Psoas muscle (tissue), 8 donors: ENCODE measurements around the gene COL10A1. TPM values are rescaled to one million over a fixed set of nuclear protein-coding genes. Genes with fewer than 3 reads are reported as not detected.

ENCODE experiments used
- ATAC-seq, 4 donors: fragments of 200-7000 bp; cut with Tn5 transposase; one replicate each; pipeline ENCODE4 v1.9.1; 2020; ENCODE audit warnings: moderate library complexity in 3 of 4, mild to moderate bottlenecking in 2 of 4
- DNase-seq, 2 donors: peaks; one replicate each; pipeline ENCODE4 v3.0.0-alpha.2; 2020
- H3K27ac ChIP-seq: fragments of 200-600 bp; one replicate; pipeline ENCODE4 v1.8.0; 2022
- H3K27me3 ChIP-seq, 3 donors: fragments of 200-600 bp in 1 of 3; one replicate each; pipeline versions ENCODE4 v1.6.1 to v1.8.0; 2013 to 2022; ENCODE audit warnings: low read length in 2 of 3, mild to moderate bottlenecking in 2 of 3, moderate library complexity in 1 of 3; ENCODE audit not compliant: insufficient read depth in 3 of 3
- H3K36me3 ChIP-seq, 2 donors: fragments of 200-600 bp in 1 of 2; one replicate each; pipeline versions ENCODE4 v1.6.1 to v1.8.0; 2013 to 2022; ENCODE audit warnings: low read depth in 1 of 2, mild to moderate bottlenecking in 1 of 2, moderate library complexity in 1 of 2; ENCODE audit not compliant: insufficient read depth in 1 of 2
- H3K4me1 ChIP-seq: fragments of 200-600 bp; one replicate; pipeline ENCODE4 v1.8.0; 2022
- H3K4me3 ChIP-seq: fragments of 200-600 bp; one replicate; pipeline ENCODE4 v1.8.0; 2022; ENCODE audit warnings: mild to moderate bottlenecking
- H3K9me3 ChIP-seq: fragments of 200-600 bp; one replicate; pipeline ENCODE4 v1.8.0; 2022
- WGBS, 3 donors: extraction: QIAGEN DNeasy Blood & Tissue Kit; methylation state at CpG; one replicate each; pipeline versions ENCODE4 v1.1.6 to v1.1.7; 2013; 5-methylcytosine and 5-hydroxymethylcytosine counted together
- intact Hi-C, 2 donors: fragments of 100-400 bp; cut with DNase I; formaldehyde crosslinking; loops; one replicate each; pipeline versions ENCODE4 v1.11.0 to v1.14.2; 2022
- polyA plus RNA-seq, 3 donors: library from polyadenylated mRNA; stranded (reverse); fragments of 200-250 nt; gene quantifications; one replicate each; pipeline ENCODE4 v1.2.3, GENCODE V29; 2013
- total RNA-seq, 4 donors: library from RNA; stranded (reverse); fragmentation: NEBNext Ultra II Directional in 2 of 4; extraction: Animal tissue kit (Norgen Biotek cat#: 25700) in 2 of 4; gene quantifications; one replicate each; pipeline versions ENCODE4 v1.2.1 to v1.2.4, GENCODE V29; 2021 to 2023
- TF ChIP-seq, protein P1 (sequence below): fragments of 200-600 bp; IDR thresholded peaks from one replicate; pipeline ENCODE4 v1.8.0; 2022; ENCODE audit warnings: antibody characterized with exemption
- donor health status: healthy with polysubstance abuse.
- donor health status: DM: no; HTN: no; CAD: no; lungs with moderate emphysema.
- donor health status: Bipolar disorder and iron deficiency.
- donor health status: healthy.
- donor health status: DM: yes; HTN: yes; CAD: no.
- donor health status: DM: no; HTN: no; CAD: no.
- donor health status: DM: no; HTN: no; CAD: no.
- donor health status: DM: yes; HTN: yes; CAD: no.

Gene COL10A1
- total and polyA plus RNA-seq, 7 donors, result 0.08 to 0.41 TPM; not detected in 5

- Histone ChIP-seq H3K4me3 (no peak overlapping the region), H3K27ac (peak overlapping the region; percentile 78), H3K4me1 (peaks cover 15% of the 10 kb centered on the region), H3K36me3 (no peaks in the 10 kb centered on the region), H3K27me3 (no peaks in the 10 kb centered on the region), H3K9me3 (no peaks in the 10 kb centered on the region)
- ATAC-seq (peak; percentile 77 to 93 (median 89)), DNase-seq (no peak)
- WGBS, 3 donors, result 79 to 93% (median 89%) methylated on average over 2 of the region's 2 CpGs
- intact Hi-C loops, result loop anchor here in 1 of 2 donors (1.0 kb wide), 1 partner anchor 40 kb away; no protein-coding TSS in a partner anchor
- TF ChIP-seq, protein P1, sequence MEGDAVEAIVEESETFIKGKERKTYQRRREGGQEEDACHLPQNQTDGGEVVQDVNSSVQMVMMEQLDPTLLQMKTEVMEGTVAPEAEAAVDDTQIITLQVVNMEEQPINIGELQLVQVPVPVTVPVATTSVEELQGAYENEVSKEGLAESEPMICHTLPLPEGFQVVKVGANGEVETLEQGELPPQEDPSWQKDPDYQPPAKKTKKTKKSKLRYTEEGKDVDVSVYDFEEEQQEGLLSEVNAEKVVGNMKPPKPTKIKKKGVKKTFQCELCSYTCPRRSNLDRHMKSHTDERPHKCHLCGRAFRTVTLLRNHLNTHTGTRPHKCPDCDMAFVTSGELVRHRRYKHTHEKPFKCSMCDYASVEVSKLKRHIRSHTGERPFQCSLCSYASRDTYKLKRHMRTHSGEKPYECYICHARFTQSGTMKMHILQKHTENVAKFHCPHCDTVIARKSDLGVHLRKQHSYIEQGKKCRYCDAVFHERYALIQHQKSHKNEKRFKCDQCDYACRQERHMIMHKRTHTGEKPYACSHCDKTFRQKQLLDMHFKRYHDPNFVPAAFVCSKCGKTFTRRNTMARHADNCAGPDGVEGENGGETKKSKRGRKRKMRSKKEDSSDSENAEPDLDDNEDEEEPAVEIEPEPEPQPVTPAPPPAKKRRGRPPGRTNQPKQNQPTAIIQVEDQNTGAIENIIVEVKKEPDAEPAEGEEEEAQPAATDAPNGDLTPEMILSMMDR, result no peak
Observed at GRCh38 chr6:116074732-116075390, 51.1 kb downstream of the COL10A1 start.

DNA sequence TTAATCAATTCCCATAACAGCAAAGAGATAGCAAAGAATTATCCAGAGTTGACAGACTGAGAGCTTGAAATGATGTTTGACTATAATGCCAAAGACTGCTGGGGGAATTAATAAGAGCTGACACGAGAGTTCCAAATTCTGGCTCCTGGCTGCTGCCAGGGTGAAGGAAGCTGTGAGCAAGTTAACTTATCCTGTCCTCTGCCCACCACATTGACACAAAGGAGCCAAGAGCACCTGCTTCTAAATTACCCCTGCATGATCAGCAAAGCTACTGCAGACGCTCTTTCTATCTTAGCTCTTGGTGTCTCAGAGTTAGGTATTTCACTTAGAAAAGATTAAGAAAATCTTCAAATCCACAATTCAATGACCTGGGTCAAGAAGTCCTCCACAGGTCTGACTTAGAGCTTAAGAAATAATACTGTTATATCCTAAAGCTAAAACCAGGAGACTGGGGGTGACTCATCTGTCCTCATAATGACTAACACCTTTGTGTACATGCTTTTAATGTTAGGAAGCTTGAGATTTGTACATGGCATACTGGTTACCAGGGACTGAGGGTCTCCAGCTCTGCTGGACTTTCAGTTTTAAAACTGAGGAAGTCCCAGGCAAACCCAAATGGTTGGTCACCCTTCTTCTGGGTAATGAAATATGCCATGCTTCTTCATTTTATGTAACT lies 52.0 kb downstream of the COL10A1 start:
- H3K27me3 ChIP-seq, result no peaks in the 10 kb centered on the region
- peaks cover 15% of the 10 kb centered on the region for H3K4me1 ChIP-seq
- TF ChIP-seq, protein P1, result no peak
- H3K4me3 ChIP-seq, result no peak overlapping the region
- no peaks in the 10 kb centered on the region for H3K9me3 ChIP-seq
- intact Hi-C loops, result no loop called here
- no peaks in the 10 kb centered on the region for H3K36me3 ChIP-seq
- H3K27ac ChIP-seq, result peak overlapping the region; percentile 78
- DNase-seq (no peak), ATAC-seq (peak in 3 of 4 donors; percentile 45 to 81 (median 69))
- WGBS, 3 donors, result 41 to 54% (median 46%) methylated on average over 2 of the region's 2 CpGs

DNA sequence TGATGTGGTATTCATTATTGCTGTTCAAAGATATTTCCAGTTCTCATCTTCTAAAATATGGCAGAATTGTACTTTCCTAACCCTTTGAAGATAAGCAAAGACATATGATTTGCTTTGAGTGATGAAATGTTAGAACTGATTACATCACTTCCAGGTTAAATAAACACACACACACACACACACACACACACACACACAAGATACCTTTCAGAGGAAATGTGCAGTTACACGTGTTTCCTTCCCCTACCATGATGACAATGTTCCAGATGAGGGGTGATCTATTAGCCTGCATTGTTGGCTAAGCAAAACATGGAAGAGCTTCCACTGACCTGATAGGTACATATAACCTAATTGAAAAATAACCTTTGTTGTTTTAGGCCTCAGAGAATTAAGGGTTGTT lies 53.6 kb downstream of the COL10A1 start:
- H3K36me3 ChIP-seq, result no peaks in the 10 kb centered on the region
- H3K9me3 ChIP-seq, result no peaks in the 10 kb centered on the region
- H3K27me3 ChIP-seq, result no peaks in the 10 kb centered on the region
- DNase-seq (no peak), ATAC-seq (no peak)
- no peak overlapping the region for H3K4me3 ChIP-seq
- TF ChIP-seq, protein P1, result no peak
- H3K27ac ChIP-seq, result no peak overlapping the region
- 28 to 50% (median 41%) methylated on average over 1 of the region's 1 CpG for WGBS, 3 donors
- H3K4me1 ChIP-seq, result peaks cover 15% of the 10 kb centered on the region
- intact Hi-C loops, result no loop called here

DNA sequence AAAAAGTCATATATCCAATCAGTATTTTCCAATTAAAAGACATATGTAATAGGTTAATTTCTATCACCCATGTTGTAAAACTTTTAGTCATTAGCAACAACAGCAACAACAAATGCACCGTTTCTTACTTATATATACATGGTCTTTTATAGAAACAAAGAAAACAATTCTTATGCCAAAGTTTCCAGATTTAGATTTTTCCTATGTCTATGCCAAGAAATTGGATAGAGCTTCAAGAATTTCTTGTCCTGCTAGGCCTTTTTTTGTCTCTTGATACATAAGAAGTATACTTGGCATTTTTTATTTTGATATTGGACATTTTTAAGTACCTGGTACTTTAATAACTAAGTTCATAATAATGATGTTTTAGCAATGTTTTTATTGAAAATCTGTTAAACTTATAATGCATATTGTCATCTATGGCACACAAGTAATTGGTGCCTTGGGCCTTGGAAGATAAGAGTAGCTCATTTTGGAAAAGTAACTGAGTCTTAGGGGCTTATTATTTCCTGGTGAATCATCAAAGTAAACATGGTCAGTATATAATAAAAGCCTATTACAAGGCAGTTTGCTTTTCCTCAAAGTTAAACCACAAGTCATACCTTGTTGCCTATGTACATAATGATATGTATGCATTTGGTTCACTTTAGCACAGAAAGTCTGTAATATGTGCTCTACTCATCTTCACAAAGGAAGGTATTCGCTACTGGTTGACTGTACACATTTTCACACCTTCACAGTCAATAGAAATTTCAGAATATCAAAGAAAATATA lies 55.1 kb downstream of the COL10A1 start:
- WGBS, 3 donors, result 48 to 53% (median 52%) methylated on average over 2 of the region's 2 CpGs
- intact Hi-C loops, result no loop called here
- no peak overlapping the region for H3K27ac ChIP-seq
- peaks cover 15% of the 10 kb centered on the region for H3K4me1 ChIP-seq
- H3K27me3 ChIP-seq, result no peaks in the 10 kb centered on the region
- DNase-seq, result no peak
- TF ChIP-seq, protein P1, result no peak
- H3K9me3 ChIP-seq, result no peaks in the 10 kb centered on the region
- ATAC-seq, result no peak
- no peaks in the 10 kb centered on the region for H3K36me3 ChIP-seq
- no peak overlapping the region for H3K4me3 ChIP-seq
